Endothelial cell (in vitro differentiated cells): Measurements from ENCODE around the gene EEF1B2. TPM values are rescaled to one million over a fixed set of nuclear protein-coding genes. Genes with fewer than 3 reads are reported as not detected.

Experiments
- DNase-seq: peaks from one replicate; pipeline ENCODE4 v3.0.0; 2021; ENCODE audit warnings: low spot score
- H3K27ac Mint-ChIP-seq: one replicate; pipeline ENCODE4 v1.8.0; 2021; ENCODE audit warnings: mixed read lengths, inconsistent platforms; ENCODE audit not compliant: unreplicated experiment
- H3K27me3 Mint-ChIP-seq: one replicate; pipeline ENCODE4 v1.8.0; 2021; ENCODE audit warnings: mild to moderate bottlenecking, moderate library complexity, mixed read lengths, inconsistent platforms; ENCODE audit not compliant: unreplicated experiment
- H3K36me3 Mint-ChIP-seq: one replicate; pipeline ENCODE4 v1.8.0; 2021; ENCODE audit warnings: mild to moderate bottlenecking, low read depth, mixed read lengths, inconsistent platforms; ENCODE audit not compliant: unreplicated experiment
- H3K4me1 Mint-ChIP-seq: one replicate; pipeline ENCODE4 v1.8.0; 2021; ENCODE audit warnings: mild to moderate bottlenecking, mixed read lengths, inconsistent platforms; ENCODE audit not compliant: unreplicated experiment
- H3K4me3 Mint-ChIP-seq: one replicate; pipeline ENCODE4 v1.8.0; 2021; ENCODE audit warnings: mild to moderate bottlenecking, mixed read lengths, inconsistent platforms; ENCODE audit not compliant: unreplicated experiment
- H3K9me3 Mint-ChIP-seq: one replicate; pipeline ENCODE4 v1.8.0; 2021; ENCODE audit warnings: mixed read lengths, inconsistent platforms; ENCODE audit not compliant: unreplicated experiment
- total RNA-seq: library from RNA; stranded (reverse); fragmentation: NEBNext Ultra II Directional; extraction: Animal tissue kit (Norgen Biotek cat#: 25700); gene quantifications from one replicate; pipeline ENCODE4 v1.2.1, GENCODE V29; 2021; ENCODE audit not compliant: unreplicated experiment
- TF ChIP-seq, protein P1 (sequence below): fragments of 200-600 bp; sonication (generic); IDR thresholded peaks from one replicate; pipeline ENCODE4 v1.5.0; 2021; ENCODE audit warnings: antibody characterized with exemption; ENCODE audit not compliant: unreplicated experiment

EEF1B2 gene
- total RNA-seq, 1 donor from 2014 or later: 668 TPM

DNA sequence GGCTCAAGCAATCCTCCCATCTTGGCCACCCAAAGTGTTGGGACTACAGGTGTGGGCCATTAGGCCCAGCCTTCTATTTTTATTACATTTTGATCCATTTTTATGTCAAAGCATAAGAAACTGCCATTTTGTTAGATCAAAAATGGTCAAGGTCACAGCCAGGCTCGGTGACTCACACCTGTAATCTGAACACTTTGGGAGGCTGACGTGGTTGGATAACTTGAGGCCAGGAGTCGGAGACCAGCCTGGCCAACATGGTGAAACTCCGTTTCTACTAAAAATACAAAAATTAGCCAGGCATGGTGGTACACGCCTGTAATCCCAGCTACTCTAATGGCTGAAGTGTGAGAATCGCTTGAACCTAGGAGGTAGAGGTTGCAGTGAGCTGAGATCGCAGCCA, 49.2 kb downstream of the EEF1B2 start:
- no peak for DNase-seq
- no peak overlapping the region for H3K4me3 Mint-ChIP-seq
- TF ChIP-seq, protein P1, sequence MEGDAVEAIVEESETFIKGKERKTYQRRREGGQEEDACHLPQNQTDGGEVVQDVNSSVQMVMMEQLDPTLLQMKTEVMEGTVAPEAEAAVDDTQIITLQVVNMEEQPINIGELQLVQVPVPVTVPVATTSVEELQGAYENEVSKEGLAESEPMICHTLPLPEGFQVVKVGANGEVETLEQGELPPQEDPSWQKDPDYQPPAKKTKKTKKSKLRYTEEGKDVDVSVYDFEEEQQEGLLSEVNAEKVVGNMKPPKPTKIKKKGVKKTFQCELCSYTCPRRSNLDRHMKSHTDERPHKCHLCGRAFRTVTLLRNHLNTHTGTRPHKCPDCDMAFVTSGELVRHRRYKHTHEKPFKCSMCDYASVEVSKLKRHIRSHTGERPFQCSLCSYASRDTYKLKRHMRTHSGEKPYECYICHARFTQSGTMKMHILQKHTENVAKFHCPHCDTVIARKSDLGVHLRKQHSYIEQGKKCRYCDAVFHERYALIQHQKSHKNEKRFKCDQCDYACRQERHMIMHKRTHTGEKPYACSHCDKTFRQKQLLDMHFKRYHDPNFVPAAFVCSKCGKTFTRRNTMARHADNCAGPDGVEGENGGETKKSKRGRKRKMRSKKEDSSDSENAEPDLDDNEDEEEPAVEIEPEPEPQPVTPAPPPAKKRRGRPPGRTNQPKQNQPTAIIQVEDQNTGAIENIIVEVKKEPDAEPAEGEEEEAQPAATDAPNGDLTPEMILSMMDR: no peak
- peaks cover 2% of the 10 kb centered on the region for H3K27me3 Mint-ChIP-seq
- no peak overlapping the region for H3K27ac Mint-ChIP-seq
- no peaks in the 10 kb centered on the region for H3K36me3 Mint-ChIP-seq
- H3K4me1 Mint-ChIP-seq: peaks cover 14% of the 10 kb centered on the region
- H3K9me3 Mint-ChIP-seq: no peaks in the 10 kb centered on the region

DNA sequence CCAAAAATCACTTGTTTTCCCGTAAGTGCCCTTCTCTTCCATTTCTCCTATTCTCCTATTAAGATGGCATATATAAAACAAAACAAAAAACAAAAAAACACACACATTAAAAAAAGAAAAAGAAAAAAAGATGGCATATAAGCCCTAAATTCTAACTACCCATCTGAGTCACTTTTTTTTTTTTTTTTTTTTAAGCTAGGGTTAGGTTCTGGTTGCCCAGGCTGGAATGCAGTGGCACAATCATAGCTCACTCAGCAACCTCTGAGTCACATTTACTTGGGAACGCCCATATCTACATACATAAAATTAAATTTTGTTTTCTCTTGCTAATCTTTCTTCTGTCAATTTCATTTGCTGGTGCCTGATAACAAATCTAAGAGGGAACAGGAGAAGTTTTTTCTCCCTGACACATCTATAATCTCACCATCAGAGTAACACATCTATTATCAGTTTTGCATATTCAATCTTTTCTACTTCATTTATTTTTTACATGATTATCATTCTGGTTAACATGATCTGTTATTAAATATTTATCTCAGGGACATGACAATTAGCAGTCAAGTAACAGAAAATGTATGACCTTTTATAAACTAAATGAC, 52.1 kb downstream of the EEF1B2 start:
- H3K27ac Mint-ChIP-seq: no peak overlapping the region
- no peaks in the 10 kb centered on the region for H3K9me3 Mint-ChIP-seq
- DNase-seq: no peak

More for the DNA sequence above, 52.1 kb downstream of the EEF1B2 start:
- Mint-ChIP-seq H3K4me1 (peaks cover 14% of the 10 kb centered on the region), H3K4me3 (no peak overlapping the region), H3K27me3 (peaks cover 2% of the 10 kb centered on the region), H3K36me3 (no peaks in the 10 kb centered on the region)
- TF ChIP-seq, protein P1: no peak

Other genes starting within 250 kb of the EEF1B2 start
- 21.0 TPM for gene INO80D, start 73.7 kb upstream of the EEF1B2 start, total RNA-seq
- gene NDUFS1, start 451 bp upstream of the EEF1B2 start, total RNA-seq: 67.9 TPM
- gene ZDBF2, start 114.8 kb downstream of the EEF1B2 start, total RNA-seq: 38.1 TPM